Parathyroid adenoma (tissue), 2 donors: ENCODE results near the gene ZNF777.
A peak's percentile ranks its signal among the peaks of the same experiment; 100 is the strongest.
"Not testable (repeated sequence)": the region's sequence is repeated elsewhere in the genome, so short reads cannot be mapped to it uniquely, and the experiment has no call there.

ENCODE experiments used
- H2AFZ ChIP-seq: fragments of 300-600 bp; sonication (generic); one replicate; pipeline ENCODE4 v1.7.0; 2017; ENCODE audit warnings: antibody characterized with exemption, mild to moderate bottlenecking
- H3K27ac ChIP-seq: fragments of 300-600 bp; sonication (generic); one replicate; pipeline ENCODE4 v1.7.0; 2017
- H3K27me3 ChIP-seq: fragments of 300-600 bp; sonication (generic); one replicate; pipeline ENCODE4 v1.7.0; 2017; ENCODE audit warnings: low read length; ENCODE audit not compliant: control insufficient read depth, insufficient read depth
- H3K36me3 ChIP-seq: fragments of 300-600 bp; sonication (generic); one replicate; pipeline ENCODE4 v1.7.0; 2017; ENCODE audit warnings: low read length; ENCODE audit not compliant: control insufficient read depth, insufficient read depth
- H3K4me1 ChIP-seq: fragments of 300-600 bp; sonication (generic); one replicate; pipeline ENCODE4 v1.7.0; 2017; ENCODE audit warnings: control low read depth
- H3K4me2 ChIP-seq: fragments of 300-600 bp; sonication (generic); one replicate; pipeline ENCODE4 v1.7.0; 2017; ENCODE audit warnings: low read length
- H3K4me3 ChIP-seq: fragments of 300-600 bp; sonication (generic); one replicate; pipeline ENCODE4 v1.7.0; 2017; ENCODE audit warnings: low read depth, low read length
- H3K79me2 ChIP-seq: fragments of 300-600 bp; sonication (generic); one replicate; pipeline ENCODE4 v1.7.0; 2017; ENCODE audit warnings: control low read depth
- H3K9ac ChIP-seq: fragments of 300-600 bp; sonication (generic); one replicate; pipeline ENCODE4 v1.7.0; 2017; ENCODE audit warnings: mild to moderate bottlenecking
- H3K9me3 ChIP-seq: fragments of 300-600 bp; sonication (generic); one replicate; pipeline ENCODE4 v1.7.0; 2017; ENCODE audit warnings: low read length; ENCODE audit not compliant: control insufficient read depth
- CTCF ChIP-seq: fragments of 300-600 bp; sonication (generic); IDR thresholded peaks from one replicate; pipeline ENCODE4 v1.7.0; 2017; ENCODE audit warnings: antibody characterized with exemption, mild to moderate bottlenecking
- donor health status: primary hyperparathyroidism.

The ZNF777 gene

DNA sequence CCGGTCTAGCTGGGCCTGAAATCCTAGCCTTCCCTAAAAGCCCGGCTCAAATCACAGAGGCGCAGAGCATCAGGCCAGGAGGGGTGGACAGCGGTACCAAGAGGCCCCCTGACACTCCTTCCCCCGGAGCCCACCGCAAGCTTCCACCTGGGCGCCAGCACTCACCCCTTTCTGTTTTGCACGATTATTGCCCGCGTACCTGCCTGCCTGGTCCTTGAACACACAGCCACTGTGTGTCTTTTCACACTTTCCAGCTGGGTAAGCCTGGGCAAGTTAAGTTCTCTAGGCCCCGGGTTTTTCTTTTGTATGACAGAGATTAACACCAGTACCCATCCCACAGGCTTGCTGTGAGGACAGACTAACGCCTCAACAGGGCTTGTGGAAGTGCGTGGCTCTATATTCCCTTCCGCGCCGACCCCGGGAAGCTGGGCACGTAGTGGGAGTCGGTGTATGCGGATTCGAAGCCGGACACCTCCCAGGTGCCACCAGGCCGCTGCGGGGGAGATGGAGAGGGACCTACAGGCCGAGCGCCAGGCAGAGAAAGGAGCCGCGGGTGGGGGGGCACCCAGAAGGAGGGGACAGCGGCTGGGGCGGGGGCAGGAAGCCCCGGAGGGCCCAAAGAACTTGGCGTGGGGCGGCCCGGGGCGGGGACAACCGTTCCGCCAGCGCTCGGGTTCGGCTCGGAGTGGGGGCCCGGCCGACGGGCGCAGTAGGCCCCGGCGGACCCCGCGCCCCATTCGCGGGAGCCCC, 36.0 kb upstream of the ZNF777 start:
- peak overlapping the region; percentile 75 for H2AFZ ChIP-seq

DNA sequence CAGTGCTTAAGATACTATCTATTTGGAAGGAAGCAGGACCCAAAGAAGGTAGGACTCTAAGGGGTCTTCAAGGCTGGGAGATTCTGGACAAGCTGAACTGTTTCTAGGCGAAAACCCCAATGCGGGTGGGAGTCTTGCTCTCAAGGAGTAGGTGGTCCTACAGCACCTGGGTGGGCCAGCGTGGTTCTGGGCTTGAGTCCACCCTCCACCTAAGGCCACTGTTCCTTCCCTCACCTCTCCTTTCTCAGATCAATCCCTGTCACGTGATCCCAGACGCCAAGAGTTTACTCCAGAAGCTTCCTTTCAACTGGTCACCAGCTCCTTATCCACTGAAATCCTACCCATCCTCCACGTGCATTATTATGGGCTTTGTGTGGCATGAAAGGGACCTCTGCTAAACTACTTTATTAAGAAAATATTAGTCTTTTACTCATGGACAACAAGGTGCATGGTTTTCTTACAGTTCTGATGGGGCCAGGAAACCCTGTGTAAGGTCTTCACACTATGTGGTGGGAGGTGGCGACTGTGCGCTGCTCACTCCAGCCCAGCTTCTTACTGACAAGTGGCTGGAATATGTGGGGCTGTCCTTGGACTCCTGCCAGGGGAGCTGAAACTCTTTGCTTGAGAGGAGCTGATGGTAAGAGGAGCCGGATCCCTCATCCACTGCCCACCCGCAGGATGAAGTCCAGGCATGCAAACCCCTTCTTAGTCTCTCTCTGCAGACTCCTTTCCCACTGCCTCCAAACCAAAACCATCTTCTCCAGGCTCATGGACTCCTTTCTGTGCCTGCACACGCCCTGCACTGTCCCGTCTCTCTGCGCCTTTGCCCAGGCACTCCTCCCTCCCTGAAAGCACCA, 35.2 kb upstream of the ZNF777 start:
- TF ChIP-seq CTCF: no peak
- Histone ChIP-seq H3K79me2 (peaks cover 12% of the 10 kb centered on the region), H3K4me3 (peak overlapping the region; percentile 80), H3K27me3 (no peaks in the 10 kb centered on the region), H3K27ac (peak overlapping the region; percentile 46), H3K9me3 (no peaks in the 10 kb centered on the region), H3K4me2 (peak overlapping the region; percentile 91), H3K4me1 (peaks cover 16% of the 10 kb centered on the region), H2AFZ (no peak overlapping the region), H3K36me3 (no peaks in the 10 kb centered on the region), H3K9ac (no peak overlapping the region)

More for the DNA sequence above, 36.0 kb upstream of the ZNF777 start:
- TF ChIP-seq CTCF: no peak
- Histone ChIP-seq H3K4me2 (peak overlapping the region; percentile 91), H3K36me3 (no peaks in the 10 kb centered on the region), H3K79me2 (peaks cover 12% of the 10 kb centered on the region), H3K4me1 (peaks cover 16% of the 10 kb centered on the region), H3K27ac (peak overlapping the region; percentile 46), H3K9me3 (no peaks in the 10 kb centered on the region), H3K9ac (peak overlapping the region; percentile 72), H3K4me3 (peak overlapping the region; percentile 80), H3K27me3 (no peaks in the 10 kb centered on the region)

DNA sequence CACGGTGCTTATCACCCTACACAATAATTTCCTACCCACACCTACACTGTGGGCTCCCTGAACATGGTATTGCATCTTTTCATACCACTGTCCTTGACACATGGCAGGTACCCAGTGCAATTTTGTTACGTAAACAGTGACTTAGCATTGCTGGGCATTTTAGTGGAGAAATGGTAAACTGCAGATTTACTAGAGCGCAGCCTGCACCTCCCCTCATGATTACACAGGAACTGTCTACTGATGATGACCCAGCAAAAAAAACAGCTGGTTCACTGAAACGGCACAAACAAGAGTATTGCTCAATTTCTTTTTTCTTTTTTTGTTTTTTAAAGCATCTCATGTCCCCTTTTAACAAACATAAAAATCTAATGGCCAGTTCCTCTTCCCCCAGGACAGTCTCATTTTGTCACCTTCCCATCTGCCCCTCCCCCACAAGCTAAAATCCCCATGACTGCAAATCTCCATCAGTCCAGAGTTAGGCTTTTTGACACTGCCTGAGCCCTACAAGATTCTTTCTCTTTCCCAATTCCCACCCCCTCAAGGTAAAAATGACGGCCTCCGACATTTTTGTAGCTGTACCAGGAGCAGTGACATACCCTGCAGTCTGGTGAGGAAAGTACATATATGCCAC, 34.0 kb upstream of the ZNF777 start:
- Histone ChIP-seq H3K9me3 (no peaks in the 10 kb centered on the region), H3K79me2 (peaks cover 15% of the 10 kb centered on the region), H2AFZ (no peak overlapping the region), H3K27me3 (no peaks in the 10 kb centered on the region), H3K4me2 (peak overlapping the region; percentile 47), H3K4me1 (peaks cover 16% of the 10 kb centered on the region), H3K27ac (peak overlapping the region; percentile 8), H3K4me3 (peak overlapping the region; percentile 20), H3K36me3 (no peaks in the 10 kb centered on the region), H3K9ac (no peak overlapping the region)
- TF ChIP-seq CTCF: no peak

GRCh38 chr7:149493975-149494374, 33.1 kb upstream of the ZNF777 start:
- H3K4me2 ChIP-seq, H3K4me3 ChIP-seq, H3K9me3 ChIP-seq, H3K27me3 ChIP-seq, H3K27ac ChIP-seq, H3K36me3 ChIP-seq, H3K9ac ChIP-seq, H2AFZ ChIP-seq: not testable (repeated sequence)
- Histone ChIP-seq H3K79me2 (peaks cover 17% of the 10 kb centered on the region), H3K4me1 (peaks cover 16% of the 10 kb centered on the region)

DNA sequence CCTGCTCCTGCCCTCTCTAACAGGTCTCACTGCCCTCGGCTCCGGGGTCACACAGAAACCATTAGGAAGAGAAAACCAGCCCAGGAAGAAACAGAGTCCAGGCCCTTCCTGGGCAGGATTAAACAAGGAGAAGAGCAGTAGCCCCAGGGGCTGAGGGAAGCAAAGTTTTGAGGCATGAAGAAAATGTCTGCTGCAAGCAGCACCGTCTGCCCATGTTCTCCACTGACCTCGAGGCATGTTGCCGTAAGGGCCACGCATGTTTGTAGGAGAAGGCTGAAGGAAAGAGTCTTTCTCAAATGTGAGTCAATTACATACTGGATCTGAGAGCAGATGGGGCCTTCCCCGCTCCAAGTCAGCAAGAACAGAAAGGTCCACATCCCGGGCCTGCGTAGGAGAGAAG, 32.5 kb upstream of the ZNF777 start:
- H3K27ac ChIP-seq: no peak overlapping the region
- H3K4me3 ChIP-seq: no peak overlapping the region
- no peaks in the 10 kb centered on the region for H3K27me3 ChIP-seq
- H2AFZ ChIP-seq: no peak overlapping the region
- H3K79me2 ChIP-seq: peaks cover 19% of the 10 kb centered on the region
- no peak overlapping the region for H3K9ac ChIP-seq
- no peaks in the 10 kb centered on the region for H3K36me3 ChIP-seq
- H3K4me2 ChIP-seq: no peak overlapping the region
- TF ChIP-seq CTCF: no peak
- H3K9me3 ChIP-seq: no peaks in the 10 kb centered on the region
- peaks cover 16% of the 10 kb centered on the region for H3K4me1 ChIP-seq
